Hepatocyte (in vitro differentiated cells): Measurements from ENCODE around the gene LY9. TPM values are rescaled to one million over a fixed set of nuclear protein-coding genes. Genes with fewer than 3 reads are reported as not detected.

Experiments
- DNase-seq: peaks from one replicate; pipeline ENCODE4 v3.0.0-alpha.2; 2016; ENCODE audit warnings: low spot score
- H2AFZ ChIP-seq: fragments of 200-600 bp; sonication (generic); 2 replicates; pipeline ENCODE4 v1.6.0; 2016; ENCODE audit warnings: antibody characterized with exemption, mild to moderate bottlenecking
- H3K27ac ChIP-seq: fragments of 200-600 bp; sonication (generic); 2 replicates; pipeline ENCODE4 v1.5.1; 2016; ENCODE audit warnings: mild to moderate bottlenecking
- H3K27me3 ChIP-seq: fragments of 200-600 bp; sonication (generic); 2 replicates; pipeline ENCODE4 v1.6.1; 2016
- H3K36me3 ChIP-seq: fragments of 200-600 bp; sonication (generic); replicated peaks from 2 replicates; pipeline ENCODE4 v1.5.1; 2016; ENCODE audit warnings: low read depth; ENCODE audit not compliant: insufficient read depth
- H3K4me1 ChIP-seq: fragments of 200-600 bp; sonication (generic); 2 replicates; pipeline ENCODE4 v1.5.1; 2016; ENCODE audit warnings: mild to moderate bottlenecking, moderate library complexity; ENCODE audit not compliant: insufficient read depth
- H3K4me2 ChIP-seq: fragments of 200-600 bp; sonication (generic); 2 replicates; pipeline ENCODE4 v1.6.0; 2016
- H3K4me3 ChIP-seq: fragments of 200-600 bp; sonication (generic); 2 replicates; pipeline ENCODE4 v1.5.1; 2016; ENCODE audit warnings: mild to moderate bottlenecking
- H3K79me2 ChIP-seq: fragments of 200-600 bp; sonication (generic); 2 replicates; pipeline ENCODE4 v1.6.0; 2017; ENCODE audit warnings: mild to moderate bottlenecking
- H3K9me2 ChIP-seq: fragments of 200-600 bp; sonication (generic); replicated peaks from 2 replicates; pipeline ENCODE4 v1.6.0; 2017; ENCODE audit warnings: mild to moderate bottlenecking; ENCODE audit not compliant: insufficient read depth
- H3K9me3 ChIP-seq: fragments of 200-600 bp; sonication (generic); 2 replicates; pipeline ENCODE4 v1.5.1; 2016; ENCODE audit warnings: low read depth, mild to moderate bottlenecking
- H4K20me1 ChIP-seq: fragments of 200-600 bp; sonication (generic); 2 replicates; pipeline ENCODE4 v1.6.0; 2016; ENCODE audit warnings: mild to moderate bottlenecking; ENCODE audit not compliant: insufficient read depth, poor library complexity, severe bottlenecking
- EZH2 ChIP-seq: fragments of 200-600 bp; sonication (generic); IDR thresholded peaks from 2 replicates; pipeline ENCODE4 v1.6.1; 2016; ENCODE audit warnings: antibody characterized with exemption, mild to moderate bottlenecking, borderline replicate concordance
- EZH2phosphoT487 ChIP-seq: fragments of 200-600 bp; sonication (generic); IDR thresholded peaks from one replicate; pipeline ENCODE4 v1.6.1; 2018; ENCODE audit warnings: antibody characterized with exemption, mild to moderate bottlenecking, low read depth, moderate library complexity; ENCODE audit not compliant: unreplicated experiment, severe bottlenecking
- WGBS: methylation state at CpG from one replicate; pipeline ENCODE4 v1.1.6; 2016; ENCODE audit warnings: low lambda C conversion rate; ENCODE audit errors: missing lambda C conversion rate; 5-methylcytosine and 5-hydroxymethylcytosine counted together
- polyA plus RNA-seq: library from polyadenylated mRNA; unstranded; fragments of >200 nt; fragmentation: Nextera tagmentation; extraction: Ambion mirVana; gene quantifications from 2 replicates; pipeline ENCODE4 v1.2.1, GENCODE V29; 2016
- total RNA-seq: library from RNA; depleted of rRNA; stranded (reverse); fragments of >200 nt; gene quantifications from 2 replicates; pipeline ENCODE4 v1.2.3, GENCODE V29; 2014
- TF ChIP-seq, protein P1 (sequence below): fragments of 200-600 bp; sonication (generic); IDR thresholded peaks from 2 replicates; pipeline ENCODE4 v1.5.1; 2016; ENCODE audit warnings: antibody characterized with exemption, mild to moderate bottlenecking; ENCODE audit not compliant: poor library complexity

LY9 gene, protein sequence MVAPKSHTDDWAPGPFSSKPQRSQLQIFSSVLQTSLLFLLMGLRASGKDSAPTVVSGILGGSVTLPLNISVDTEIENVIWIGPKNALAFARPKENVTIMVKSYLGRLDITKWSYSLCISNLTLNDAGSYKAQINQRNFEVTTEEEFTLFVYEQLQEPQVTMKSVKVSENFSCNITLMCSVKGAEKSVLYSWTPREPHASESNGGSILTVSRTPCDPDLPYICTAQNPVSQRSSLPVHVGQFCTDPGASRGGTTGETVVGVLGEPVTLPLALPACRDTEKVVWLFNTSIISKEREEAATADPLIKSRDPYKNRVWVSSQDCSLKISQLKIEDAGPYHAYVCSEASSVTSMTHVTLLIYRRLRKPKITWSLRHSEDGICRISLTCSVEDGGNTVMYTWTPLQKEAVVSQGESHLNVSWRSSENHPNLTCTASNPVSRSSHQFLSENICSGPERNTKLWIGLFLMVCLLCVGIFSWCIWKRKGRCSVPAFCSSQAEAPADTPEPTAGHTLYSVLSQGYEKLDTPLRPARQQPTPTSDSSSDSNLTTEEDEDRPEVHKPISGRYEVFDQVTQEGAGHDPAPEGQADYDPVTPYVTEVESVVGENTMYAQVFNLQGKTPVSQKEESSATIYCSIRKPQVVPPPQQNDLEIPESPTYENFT
- total RNA-seq (not detected in 2 replicates), polyA plus RNA-seq (not detected in 2 replicates)

DNA sequence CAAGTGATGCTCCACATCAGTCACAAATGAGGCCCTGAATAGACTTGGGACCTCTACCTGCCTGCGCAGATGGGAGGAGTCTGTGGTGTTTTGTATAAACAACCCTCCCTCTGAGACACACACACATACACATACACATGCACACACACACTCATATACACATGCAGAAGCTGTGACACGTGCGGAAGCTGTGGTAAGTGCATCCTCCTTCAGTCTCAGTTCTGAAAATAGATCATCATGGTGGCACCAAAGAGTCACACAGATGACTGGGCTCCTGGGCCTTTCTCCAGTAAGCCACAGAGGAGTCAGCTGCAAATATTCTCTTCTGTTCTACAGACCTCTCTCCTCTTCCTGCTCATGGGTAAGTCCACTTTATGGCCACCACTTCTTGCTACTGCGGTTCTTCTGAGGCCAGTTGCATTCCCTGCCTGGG is at the start of gene LY9:
Gene LY9, plus strand, starts transcription at position 224 of the 433 bp plus-strand sequence. Its CDS starts 14 bp downstream, at position 238.
- no peak within 1 kb of the TSS for H3K4me2 ChIP-seq
- H3K27ac ChIP-seq, result no peak within 1 kb of the TSS
- no peaks in the 10 kb centered on the region for H3K9me3 ChIP-seq
- no peaks in the 10 kb centered on the region for H3K36me3 ChIP-seq
- H3K4me3 ChIP-seq, result no peak within 1 kb of the TSS
- no peaks in the 10 kb centered on the region for H4K20me1 ChIP-seq
- no peak for DNase-seq
- no peaks in the 10 kb centered on the region for H3K4me1 ChIP-seq
- no peaks in the 10 kb centered on the region for H3K79me2 ChIP-seq
- TF ChIP-seq, protein P1, sequence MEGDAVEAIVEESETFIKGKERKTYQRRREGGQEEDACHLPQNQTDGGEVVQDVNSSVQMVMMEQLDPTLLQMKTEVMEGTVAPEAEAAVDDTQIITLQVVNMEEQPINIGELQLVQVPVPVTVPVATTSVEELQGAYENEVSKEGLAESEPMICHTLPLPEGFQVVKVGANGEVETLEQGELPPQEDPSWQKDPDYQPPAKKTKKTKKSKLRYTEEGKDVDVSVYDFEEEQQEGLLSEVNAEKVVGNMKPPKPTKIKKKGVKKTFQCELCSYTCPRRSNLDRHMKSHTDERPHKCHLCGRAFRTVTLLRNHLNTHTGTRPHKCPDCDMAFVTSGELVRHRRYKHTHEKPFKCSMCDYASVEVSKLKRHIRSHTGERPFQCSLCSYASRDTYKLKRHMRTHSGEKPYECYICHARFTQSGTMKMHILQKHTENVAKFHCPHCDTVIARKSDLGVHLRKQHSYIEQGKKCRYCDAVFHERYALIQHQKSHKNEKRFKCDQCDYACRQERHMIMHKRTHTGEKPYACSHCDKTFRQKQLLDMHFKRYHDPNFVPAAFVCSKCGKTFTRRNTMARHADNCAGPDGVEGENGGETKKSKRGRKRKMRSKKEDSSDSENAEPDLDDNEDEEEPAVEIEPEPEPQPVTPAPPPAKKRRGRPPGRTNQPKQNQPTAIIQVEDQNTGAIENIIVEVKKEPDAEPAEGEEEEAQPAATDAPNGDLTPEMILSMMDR, result no peak
- TF ChIP-seq EZH2 (no peak), EZH2phosphoT487 (no peak)
- no peaks in the 10 kb centered on the region for H3K27me3 ChIP-seq
- WGBS, result 89% methylated on average over 4 of the region's 4 CpGs
- no peaks in the 10 kb centered on the region for H3K9me2 ChIP-seq
- no peak within 1 kb of the TSS for H2AFZ ChIP-seq

DNA sequence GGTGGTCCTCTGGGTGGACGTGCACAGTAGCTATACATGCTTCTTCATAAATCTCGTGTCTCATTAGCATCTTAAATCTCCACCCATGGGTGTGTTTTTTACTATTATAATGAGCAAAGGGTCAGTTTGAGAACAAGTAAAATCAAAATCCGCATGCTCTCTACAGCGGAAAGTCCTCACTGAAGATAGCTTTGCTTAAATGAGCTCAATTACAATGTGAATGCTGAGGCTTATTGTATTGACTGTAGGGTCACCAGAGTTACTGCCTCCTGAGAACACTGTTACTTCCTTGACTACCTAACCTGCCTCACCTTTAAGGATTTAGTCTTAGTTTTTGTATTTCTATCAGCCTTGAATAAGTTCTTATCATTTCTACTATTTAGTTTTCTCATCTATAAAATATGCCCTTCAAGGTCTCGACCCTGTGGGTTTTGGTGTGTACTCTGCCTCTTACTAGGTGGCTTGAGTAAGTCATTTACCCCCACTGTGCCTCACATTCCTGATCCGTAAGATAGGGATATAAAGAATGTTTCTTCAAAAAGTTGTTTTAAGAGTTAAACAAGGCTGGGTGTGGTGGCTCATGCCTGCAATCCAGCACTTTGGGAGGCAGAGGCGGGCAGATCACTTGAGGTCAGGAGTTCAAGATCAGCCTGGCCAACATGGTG is 49.0 kb upstream of the LY9 start:
- DNase-seq, result no peak
- H2AFZ ChIP-seq, result no peak overlapping the region
- H3K4me1 ChIP-seq, result no peaks in the 10 kb centered on the region
- 68% methylated on average over 7 of the region's 7 CpGs for WGBS
- no peak overlapping the region for H3K27ac ChIP-seq
- TF ChIP-seq EZH2phosphoT487 (no peak), EZH2 (no peak)
- TF ChIP-seq, protein P1, result no peak
- H3K9me2 ChIP-seq, result no peaks in the 10 kb centered on the region
- no peaks in the 10 kb centered on the region for H3K9me3 ChIP-seq
- H3K27me3 ChIP-seq, result no peaks in the 10 kb centered on the region
- no peaks in the 10 kb centered on the region for H3K79me2 ChIP-seq
- no peak overlapping the region for H3K4me2 ChIP-seq
- H3K4me3 ChIP-seq, result no peak overlapping the region
- no peaks in the 10 kb centered on the region for H4K20me1 ChIP-seq
- H3K36me3 ChIP-seq, result no peaks in the 10 kb centered on the region

DNA sequence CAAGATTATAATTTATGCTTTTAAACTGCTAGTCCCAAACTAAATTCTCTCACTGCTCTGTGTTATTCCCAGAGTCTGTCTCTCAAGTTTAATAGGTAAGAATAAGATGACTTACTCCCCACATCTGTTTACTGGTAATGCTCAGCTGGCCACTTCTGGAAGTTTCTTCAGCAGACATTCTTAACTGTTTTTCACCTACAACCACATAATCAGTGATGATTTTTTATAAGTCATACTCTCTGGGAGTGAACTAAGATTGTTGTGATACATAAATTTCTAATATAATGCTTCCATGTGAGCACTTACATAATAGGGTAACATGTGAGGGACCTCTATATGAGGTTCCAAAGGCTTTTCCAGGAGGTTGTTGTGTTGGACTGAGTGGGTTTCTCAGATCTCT is 48.3 kb upstream of the LY9 start:
- no peak overlapping the region for H3K27ac ChIP-seq
- no peaks in the 10 kb centered on the region for H3K9me2 ChIP-seq
- H3K4me3 ChIP-seq, result no peak overlapping the region
- peaks cover 3% of the 10 kb centered on the region for H3K4me1 ChIP-seq
- no peaks in the 10 kb centered on the region for H3K27me3 ChIP-seq
- no peaks in the 10 kb centered on the region for H4K20me1 ChIP-seq
- no peak overlapping the region for H2AFZ ChIP-seq
- no peak for DNase-seq
- H3K9me3 ChIP-seq, result no peaks in the 10 kb centered on the region
- H3K4me2 ChIP-seq, result no peak overlapping the region
- H3K79me2 ChIP-seq, result no peaks in the 10 kb centered on the region
- H3K36me3 ChIP-seq, result no peaks in the 10 kb centered on the region
- TF ChIP-seq EZH2, result no peak
- TF ChIP-seq, protein P1, result no peak
- no peak for TF ChIP-seq EZH2phosphoT487
